Right atrium auricular region (tissue), 2 donors: ENCODE data around the gene CHCT1. TPM values are rescaled to one million over a fixed set of nuclear protein-coding genes. Genes with fewer than 3 reads are reported as not detected.

Experiments
- DNase-seq: peaks from one replicate; pipeline ENCODE4 v3.0.0-alpha.2; 2019; ENCODE audit warnings: low spot score
- H3K27ac ChIP-seq, 2 donors: fragments of 200-600 bp; sonication (generic); 1 replicate in 1 of 2; 2 replicates in 1 of 2; pipeline ENCODE4 v1.5.1; 2016 to 2019
- H3K27me3 ChIP-seq, 2 donors: fragments of 200-600 bp; sonication (generic); one replicate each; pipeline versions ENCODE4 v1.5.1 to v1.6.0; 2017 to 2019
- H3K36me3 ChIP-seq: fragments of 200-600 bp; sonication (generic); one replicate; pipeline ENCODE4 v1.5.1; 2016
- H3K4me1 ChIP-seq, 2 donors: fragments of 200-600 bp; sonication (generic); one replicate each; pipeline versions ENCODE4 v1.5.1 to v1.6.0; 2017 to 2019
- H3K4me3 ChIP-seq, 2 donors: fragments of 200-600 bp; sonication (generic); 1 replicate in 1 of 2; 2 replicates in 1 of 2; pipeline ENCODE4 v1.5.1; 2017 to 2019; ENCODE audit warnings: mild to moderate bottlenecking in 1 of 2, moderate library complexity in 1 of 2
- H3K9me3 ChIP-seq, 2 donors: fragments of 200-600 bp; sonication (generic); one replicate each; pipeline ENCODE4 v1.5.1; 2019
- CTCF ChIP-seq, 2 donors: fragments of 200-600 bp; sonication (generic); IDR thresholded peaks; one replicate each; pipeline ENCODE4 v1.5.1; 2019; ENCODE audit warnings: antibody characterized with exemption in 2 of 2
- total RNA-seq, 2 donors: library from RNA; depleted of rRNA; stranded (reverse); fragments of >200 nt; gene quantifications; one replicate each; pipeline ENCODE4 v1.1.0, GENCODE V29; 2016

CHCT1 gene
- total RNA-seq, 2 donors from 2014 or later: not detected

GRCh38 chr17:60445144-60445543, 22.9 kb downstream of the CHCT1 start:
- no peak for TF ChIP-seq CTCF (IDR thresholded peaks at IDR 0.05)

GRCh38 chr17:60447375-60447774, 25.1 kb downstream of the CHCT1 start:
- H3K4me1 ChIP-seq: no peaks in the 10 kb centered on the region
- no peak overlapping the region for H3K4me3 ChIP-seq
- H3K9me3 ChIP-seq: no peaks in the 10 kb centered on the region
- no peak for DNase-seq
- no peak overlapping the region for H3K27ac ChIP-seq
- TF ChIP-seq CTCF (IDR thresholded peaks at IDR 0.05): no peak
- H3K27me3 ChIP-seq: no peaks in the 10 kb centered on the region
- peaks cover 41% of the 10 kb centered on the region for H3K36me3 ChIP-seq

More at GRCh38 chr17:60445144-60445543, 22.9 kb downstream of the CHCT1 start:
- Histone ChIP-seq H3K27ac (no peak overlapping the region), H3K4me1 (no peaks in the 10 kb centered on the region), H3K9me3 (no peaks in the 10 kb centered on the region), H3K36me3 (peaks cover 27% of the 10 kb centered on the region), H3K4me3 (no peak overlapping the region), H3K27me3 (no peaks in the 10 kb centered on the region)
- no peak for DNase-seq

- Histone ChIP-seq H3K4me3 (no peak overlapping the region), H3K9me3 (no peaks in the 10 kb centered on the region), H3K27ac (no peak overlapping the region), H3K27me3 (no peaks in the 10 kb centered on the region), H3K36me3 (peaks cover 72% of the 10 kb centered on the region), H3K4me1 (no peaks in the 10 kb centered on the region)
- no peak for DNase-seq
- no peak for TF ChIP-seq CTCF (IDR thresholded peaks at IDR 0.05)
Measured at GRCh38 chr17:60451071-60451470, 28.8 kb downstream of the CHCT1 start.

- H3K36me3 ChIP-seq: peaks cover 72% of the 10 kb centered on the region
- H3K4me1 ChIP-seq: no peaks in the 10 kb centered on the region
- no peaks in the 10 kb centered on the region for H3K27me3 ChIP-seq
- no peak for TF ChIP-seq CTCF (IDR thresholded peaks at IDR 0.05)
- H3K9me3 ChIP-seq: no peaks in the 10 kb centered on the region
- H3K27ac ChIP-seq: no peak overlapping the region
- H3K4me3 ChIP-seq: no peak overlapping the region
- DNase-seq: no peak
Measured at GRCh38 chr17:60451965-60452364, 29.7 kb downstream of the CHCT1 start.

GRCh38 chr17:60455378-60455777, 33.1 kb downstream of the CHCT1 start:
- H3K27me3 ChIP-seq: no peaks in the 10 kb centered on the region
- no peak for DNase-seq
- TF ChIP-seq CTCF (IDR thresholded peaks at IDR 0.05): no peak
- no peak overlapping the region for H3K4me3 ChIP-seq
- peaks cover 83% of the 10 kb centered on the region for H3K36me3 ChIP-seq
- no peaks in the 10 kb centered on the region for H3K9me3 ChIP-seq
- no peaks in the 10 kb centered on the region for H3K4me1 ChIP-seq
- no peak overlapping the region for H3K27ac ChIP-seq

GRCh38 chr17:60457148-60457547, 34.9 kb downstream of the CHCT1 start:
- H3K27ac ChIP-seq: no peak overlapping the region
- no peaks in the 10 kb centered on the region for H3K4me1 ChIP-seq
- no peaks in the 10 kb centered on the region for H3K9me3 ChIP-seq
- no peaks in the 10 kb centered on the region for H3K27me3 ChIP-seq
- TF ChIP-seq CTCF (IDR thresholded peaks at IDR 0.05): no peak
- no peak for DNase-seq
- no peak overlapping the region for H3K4me3 ChIP-seq
- peaks cover 83% of the 10 kb centered on the region for H3K36me3 ChIP-seq
